Omental fat pad (tissue), 4 donors: ENCODE results near the gene SNAI3. TPM values are rescaled to one million over a fixed set of nuclear protein-coding genes. Genes with fewer than 3 reads are reported as not detected.

Experiments used
- ATAC-seq: fragments of 150-250 bp; one replicate; pipeline ENCODE4 v1.9.1; 2016; ENCODE audit warnings: mild to moderate bottlenecking, moderate library complexity; ENCODE audit not compliant: low FRiP score
- DNase-seq: peaks from one replicate; pipeline ENCODE4 v3.0.0-alpha.2; 2019; ENCODE audit warnings: low spot score
- CTCF ChIP-seq, 3 donors: fragments of 450-650 bp; IDR thresholded peaks; one replicate each; pipeline ENCODE4 v1.5.1; 2016 to 2017; ENCODE audit warnings: antibody characterized with exemption in 3 of 3, mild to moderate bottlenecking in 3 of 3, moderate library complexity in 2 of 3
- total RNA-seq, 4 donors: library from RNA; depleted of rRNA; stranded (reverse); fragments of >200 nt; gene quantifications; one replicate each; pipeline ENCODE4 v1.1.0, GENCODE V29; 2016

The SNAI3 gene
- total RNA-seq, 4 donors from 2014 or later: 0.37 to 2.3 (median 0.99) TPM

GRCh38 chr16:88656291-88656980, 29.9 kb downstream of the SNAI3 start:
- DNase-seq: no peak
- no peak for ATAC-seq
- no peak for TF ChIP-seq CTCF (IDR thresholded peaks at IDR 0.05)

GRCh38 chr16:88655733-88656281, 30.5 kb downstream of the SNAI3 start:
- ATAC-seq (no peak), DNase-seq (no peak)
- no peak for TF ChIP-seq CTCF (IDR thresholded peaks at IDR 0.05)

- DNase-seq (no peak), ATAC-seq (no peak)
- TF ChIP-seq CTCF (IDR thresholded peaks at IDR 0.05): no peak
Measured at GRCh38 chr16:88655053-88655732, 31.1 kb downstream of the SNAI3 start.

GRCh38 chr16:88654363-88655052, 31.8 kb downstream of the SNAI3 start:
- ATAC-seq: no peak
- no peak for DNase-seq
- no peak for TF ChIP-seq CTCF (IDR thresholded peaks at IDR 0.05)

- TF ChIP-seq CTCF (IDR thresholded peaks at IDR 0.05): no peak
- DNase-seq (no peak), ATAC-seq (no peak)
Measured at GRCh38 chr16:88653596-88654362, 32.5 kb downstream of the SNAI3 start.

- no peak for TF ChIP-seq CTCF (IDR thresholded peaks at IDR 0.05)
- ATAC-seq (no peak), DNase-seq (no peak)
Measured at GRCh38 chr16:88653101-88653500, 33.2 kb downstream of the SNAI3 start.
